ENCODE measurements around the gene ASPG. TPM values are rescaled to one million over a fixed set of nuclear protein-coding genes. Genes with fewer than 3 reads are reported as not detected.

ASPG gene
- total RNA-seq, 1 donor from 2014 or later: 1.2 TPM

GRCh38 chr14:104113631-104114420 is 28.3 kb downstream of the ASPG start:
- no peaks in the 10 kb centered on the region for H3K36me3 Mint-ChIP-seq (ENCODE audit: low read depth, unreplicated experiment)
- no peak overlapping the region for H3K4me3 Mint-ChIP-seq (ENCODE audit: unreplicated experiment)
- H3K27ac Mint-ChIP-seq (ENCODE audit: unreplicated experiment): no peak overlapping the region
- no peaks in the 10 kb centered on the region for H3K4me1 Mint-ChIP-seq (ENCODE audit: unreplicated experiment)
- DNase-seq (ENCODE audit: low spot score): no peak
- peaks cover 24% of the 10 kb centered on the region for H3K27me3 Mint-ChIP-seq (ENCODE audit: unreplicated experiment)
- no peaks in the 10 kb centered on the region for H3K9me3 Mint-ChIP-seq (ENCODE audit: unreplicated experiment)
- TF ChIP-seq, protein P1, sequence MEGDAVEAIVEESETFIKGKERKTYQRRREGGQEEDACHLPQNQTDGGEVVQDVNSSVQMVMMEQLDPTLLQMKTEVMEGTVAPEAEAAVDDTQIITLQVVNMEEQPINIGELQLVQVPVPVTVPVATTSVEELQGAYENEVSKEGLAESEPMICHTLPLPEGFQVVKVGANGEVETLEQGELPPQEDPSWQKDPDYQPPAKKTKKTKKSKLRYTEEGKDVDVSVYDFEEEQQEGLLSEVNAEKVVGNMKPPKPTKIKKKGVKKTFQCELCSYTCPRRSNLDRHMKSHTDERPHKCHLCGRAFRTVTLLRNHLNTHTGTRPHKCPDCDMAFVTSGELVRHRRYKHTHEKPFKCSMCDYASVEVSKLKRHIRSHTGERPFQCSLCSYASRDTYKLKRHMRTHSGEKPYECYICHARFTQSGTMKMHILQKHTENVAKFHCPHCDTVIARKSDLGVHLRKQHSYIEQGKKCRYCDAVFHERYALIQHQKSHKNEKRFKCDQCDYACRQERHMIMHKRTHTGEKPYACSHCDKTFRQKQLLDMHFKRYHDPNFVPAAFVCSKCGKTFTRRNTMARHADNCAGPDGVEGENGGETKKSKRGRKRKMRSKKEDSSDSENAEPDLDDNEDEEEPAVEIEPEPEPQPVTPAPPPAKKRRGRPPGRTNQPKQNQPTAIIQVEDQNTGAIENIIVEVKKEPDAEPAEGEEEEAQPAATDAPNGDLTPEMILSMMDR (IDR thresholded peaks at IDR 0.05; ENCODE audit: unreplicated experiment): no peak

- no peak for DNase-seq (ENCODE audit: low spot score)
- Mint-ChIP-seq H3K4me1 (ENCODE audit: unreplicated experiment) (no peaks in the 10 kb centered on the region), H3K9me3 (ENCODE audit: unreplicated experiment) (no peaks in the 10 kb centered on the region), H3K4me3 (ENCODE audit: unreplicated experiment) (no peak overlapping the region), H3K36me3 (ENCODE audit: low read depth, unreplicated experiment) (no peaks in the 10 kb centered on the region), H3K27me3 (ENCODE audit: unreplicated experiment) (peaks cover 25% of the 10 kb centered on the region), H3K27ac (ENCODE audit: unreplicated experiment) (no peak overlapping the region)
- TF ChIP-seq, protein P1 (IDR thresholded peaks at IDR 0.05; ENCODE audit: unreplicated experiment): no peak
These were observed 29.1 kb downstream of the ASPG start for GRCh38 chr14:104114421-104115130.

DNA sequence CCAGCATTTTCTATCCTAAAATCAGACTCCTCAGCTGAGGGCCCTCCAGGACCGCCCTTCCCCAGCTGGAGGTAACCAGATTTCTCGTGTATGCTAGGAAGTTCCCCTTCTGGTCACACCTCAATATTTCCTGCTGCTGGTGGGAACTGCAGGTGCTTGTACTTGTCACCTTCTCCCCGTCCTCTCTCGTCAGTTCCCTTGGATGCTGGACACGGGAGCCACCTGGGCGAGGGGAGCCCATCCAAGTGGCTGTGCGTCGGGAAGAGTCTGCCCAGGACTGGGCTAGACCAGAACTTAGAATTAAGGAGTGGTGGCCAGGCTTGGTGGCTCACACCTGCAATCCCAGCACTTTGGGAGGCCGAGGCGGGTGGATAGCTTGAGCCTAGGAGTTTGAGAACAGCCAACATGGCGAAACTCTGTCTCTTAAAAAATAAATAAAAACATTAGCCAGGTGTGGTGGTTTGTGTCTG is 29.7 kb downstream of the ASPG start:
- peaks cover 25% of the 10 kb centered on the region for H3K27me3 Mint-ChIP-seq (ENCODE audit: unreplicated experiment)
- no peaks in the 10 kb centered on the region for H3K9me3 Mint-ChIP-seq (ENCODE audit: unreplicated experiment)
- no peak overlapping the region for H3K4me3 Mint-ChIP-seq (ENCODE audit: unreplicated experiment)
- no peaks in the 10 kb centered on the region for H3K36me3 Mint-ChIP-seq (ENCODE audit: low read depth, unreplicated experiment)
- H3K4me1 Mint-ChIP-seq (ENCODE audit: unreplicated experiment): no peaks in the 10 kb centered on the region
- TF ChIP-seq, protein P1 (IDR thresholded peaks at IDR 0.05; ENCODE audit: unreplicated experiment): no peak
- no peak for DNase-seq (ENCODE audit: low spot score)
- no peak overlapping the region for H3K27ac Mint-ChIP-seq (ENCODE audit: unreplicated experiment)

DNA sequence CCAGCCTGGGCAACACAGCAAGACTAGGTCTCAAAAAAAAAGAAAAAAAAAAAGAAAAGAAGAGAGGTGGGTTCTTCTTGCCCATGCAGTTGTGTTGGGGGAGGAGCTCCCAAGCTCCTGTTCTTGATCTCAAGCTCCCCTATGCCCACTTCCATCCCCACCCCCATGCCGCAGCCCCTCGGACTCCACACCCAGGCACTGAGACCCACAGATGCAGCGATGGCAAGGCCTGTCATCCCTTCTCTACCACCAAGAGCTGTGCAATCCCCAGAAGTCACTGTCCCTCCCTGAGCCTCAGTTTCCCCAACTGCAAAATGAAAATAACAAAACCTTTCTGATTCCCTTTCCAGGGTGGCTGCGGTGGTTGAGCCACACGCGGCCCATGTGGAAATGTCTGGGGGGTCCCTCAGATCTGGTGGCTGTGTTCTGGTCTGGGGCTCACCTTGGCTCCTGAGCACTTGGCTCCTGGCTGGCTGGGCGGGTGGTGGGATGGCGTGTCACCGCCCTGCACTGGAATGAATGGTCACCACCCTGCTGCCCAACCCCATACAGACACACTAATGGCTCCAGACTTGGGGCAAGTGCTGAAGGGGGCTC is 30.3 kb downstream of the ASPG start:
- H3K9me3 Mint-ChIP-seq (ENCODE audit: unreplicated experiment): no peaks in the 10 kb centered on the region
- no peaks in the 10 kb centered on the region for H3K36me3 Mint-ChIP-seq (ENCODE audit: low read depth, unreplicated experiment)
- peaks cover 26% of the 10 kb centered on the region for H3K27me3 Mint-ChIP-seq (ENCODE audit: unreplicated experiment)
- no peak overlapping the region for H3K4me3 Mint-ChIP-seq (ENCODE audit: unreplicated experiment)
- H3K4me1 Mint-ChIP-seq (ENCODE audit: unreplicated experiment): no peaks in the 10 kb centered on the region
- TF ChIP-seq, protein P1 (IDR thresholded peaks at IDR 0.05; ENCODE audit: unreplicated experiment): no peak
- H3K27ac Mint-ChIP-seq (ENCODE audit: unreplicated experiment): no peak overlapping the region
- no peak for DNase-seq (ENCODE audit: low spot score)

All from endothelial cell (in vitro differentiated cells).